Activated CD4-positive, alpha-beta T cell treated with anti-CD3 and anti-CD28 coated beads, Interleukin-2, amount 10 ng/mL, durations not matched to agents 24 days and 14 days (primary cell): ENCODE data around the gene BAIAP3. TPM values are rescaled to one million over a fixed set of nuclear protein-coding genes. Genes with fewer than 3 reads are reported as not detected.

Source experiments
- DNase-seq: peaks from one replicate; pipeline ENCODE4 v3.0.0; 2022
- H3K27ac Mint-ChIP-seq: one replicate; pipeline ENCODE4 v1.8.0; 2022; ENCODE audit warnings: mild to moderate bottlenecking, mixed read lengths
- H3K27me3 Mint-ChIP-seq: one replicate; pipeline ENCODE4 v1.8.0; 2022; ENCODE audit warnings: mixed read lengths
- H3K36me3 Mint-ChIP-seq: one replicate; pipeline ENCODE4 v1.8.0; 2022; ENCODE audit warnings: low read depth, mild to moderate bottlenecking, mixed read lengths
- H3K4me1 Mint-ChIP-seq: one replicate; pipeline ENCODE4 v1.8.0; 2021; ENCODE audit warnings: mixed read lengths
- H3K4me3 Mint-ChIP-seq: one replicate; pipeline ENCODE4 v1.8.0; 2022; ENCODE audit warnings: mild to moderate bottlenecking, moderate library complexity, mixed read lengths
- H3K9me3 Mint-ChIP-seq: one replicate; pipeline ENCODE4 v1.8.0; 2021; ENCODE audit warnings: mixed read lengths
- intact Hi-C: fragments of 100-400 bp; cut with micrococcal nuclease; formaldehyde crosslinking; loops from one replicate; pipeline ENCODE4 v1.15.1; 2023
- total RNA-seq: library from RNA; stranded (reverse); gene quantifications from 2 replicates; pipeline ENCODE4 v1.2.3, GENCODE V29; 2022

Gene BAIAP3
- total RNA-seq, 1 donor from 2014 or later, result 0.30 TPM

DNA sequence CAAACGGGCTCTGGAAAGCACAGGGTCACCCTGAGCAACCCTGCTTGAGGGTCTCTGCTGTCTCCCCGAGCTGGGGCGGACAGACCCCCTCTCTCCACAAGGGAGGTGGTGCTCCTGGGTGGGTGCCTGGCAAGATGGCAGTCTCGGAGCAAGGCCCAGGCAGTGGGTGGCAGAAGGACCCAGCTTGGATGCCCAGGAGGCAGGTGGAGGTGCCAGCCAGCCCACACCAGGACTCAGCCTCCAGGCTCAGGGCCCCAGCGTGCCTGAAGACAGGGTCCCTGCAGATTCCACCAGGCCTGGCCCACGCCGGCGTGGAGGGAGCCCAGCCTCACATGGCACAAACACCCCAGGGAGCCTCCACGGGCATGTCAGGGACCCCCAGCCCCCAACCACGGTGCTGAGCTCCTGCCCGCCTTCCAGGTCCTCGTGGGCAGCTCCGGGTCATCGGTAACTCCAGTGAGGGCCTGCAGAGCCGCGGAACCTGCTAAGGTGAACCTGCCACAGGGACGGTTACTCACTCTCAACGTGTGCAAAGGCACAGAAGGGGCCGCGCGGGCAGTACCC, 60.2 kb downstream of the BAIAP3 start:
- intact Hi-C loops, result no loop called here
- no peaks in the 10 kb centered on the region for H3K4me1 Mint-ChIP-seq
- no peak overlapping the region for H3K27ac Mint-ChIP-seq
- H3K27me3 Mint-ChIP-seq, result no peaks in the 10 kb centered on the region
- peaks cover 15% of the 10 kb centered on the region for H3K36me3 Mint-ChIP-seq
- H3K9me3 Mint-ChIP-seq, result no peaks in the 10 kb centered on the region
- H3K4me3 Mint-ChIP-seq, result no peak overlapping the region
- DNase-seq, result no peak

DNA sequence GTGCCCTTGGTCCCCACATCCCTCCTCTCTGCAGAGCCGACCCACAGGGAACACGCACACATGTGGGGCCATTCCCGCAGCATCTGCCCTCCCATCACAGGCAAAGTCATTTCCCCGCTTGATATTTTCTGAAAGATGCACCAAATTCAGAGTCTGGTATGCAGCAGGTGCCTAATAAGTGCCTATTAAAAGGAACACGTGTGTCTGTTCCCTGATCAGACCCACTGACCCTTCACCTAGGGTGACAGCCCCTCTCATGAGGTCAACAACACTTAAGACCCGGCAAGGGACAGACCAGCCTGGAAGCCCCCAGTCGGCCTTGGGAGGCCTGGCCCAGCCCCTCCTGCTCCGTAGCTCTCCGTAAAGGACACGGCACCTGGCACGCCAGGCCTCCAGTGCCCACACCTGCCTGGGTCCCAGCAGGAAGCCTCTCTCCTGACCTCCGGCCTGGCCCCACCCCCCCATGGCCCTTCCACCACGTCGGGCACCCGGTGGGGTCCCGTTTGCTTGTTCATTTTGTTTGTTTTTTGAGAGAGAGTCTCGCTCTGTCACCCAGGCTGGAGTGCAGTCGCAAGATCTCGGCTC, 61.0 kb downstream of the BAIAP3 start:
- Mint-ChIP-seq H3K27ac (no peak overlapping the region), H3K9me3 (no peaks in the 10 kb centered on the region), H3K27me3 (no peaks in the 10 kb centered on the region), H3K36me3 (peaks cover 17% of the 10 kb centered on the region), H3K4me3 (no peak overlapping the region), H3K4me1 (no peaks in the 10 kb centered on the region)
- DNase-seq, result no peak
- intact Hi-C loops, result no loop called here

- Mint-ChIP-seq H3K27ac (no peak overlapping the region), H3K9me3 (no peaks in the 10 kb centered on the region), H3K4me3 (no peak overlapping the region), H3K4me1 (no peaks in the 10 kb centered on the region), H3K36me3 (peaks cover 24% of the 10 kb centered on the region), H3K27me3 (no peaks in the 10 kb centered on the region)
- intact Hi-C loops, result no loop called here
- DNase-seq, result no peak
These were observed 62.1 kb downstream of the BAIAP3 start for GRCh38 chr16:1395444-1396031.

GRCh38 chr16:1397779-1398178, 64.3 kb downstream of the BAIAP3 start:
- Mint-ChIP-seq H3K4me3 (no peak overlapping the region), H3K36me3 (peaks cover 29% of the 10 kb centered on the region), H3K27ac (no peak overlapping the region), H3K27me3 (no peaks in the 10 kb centered on the region), H3K4me1 (no peaks in the 10 kb centered on the region), H3K9me3 (no peaks in the 10 kb centered on the region)
- intact Hi-C loops, result no loop called here
- DNase-seq, result no peak

GRCh38 chr16:1398351-1398750, 64.9 kb downstream of the BAIAP3 start:
- H3K36me3 Mint-ChIP-seq, result peaks cover 29% of the 10 kb centered on the region
- H3K27ac Mint-ChIP-seq, result no peak overlapping the region
- H3K4me1 Mint-ChIP-seq, result no peaks in the 10 kb centered on the region
- DNase-seq, result no peak
- no peaks in the 10 kb centered on the region for H3K9me3 Mint-ChIP-seq
- no peak overlapping the region for H3K4me3 Mint-ChIP-seq
- no peaks in the 10 kb centered on the region for H3K27me3 Mint-ChIP-seq
- intact Hi-C loops, result no loop called here

Other genes starting within 250 kb of the BAIAP3 start
- gene C1QTNF8, start 237.4 kb upstream of the BAIAP3 start, total RNA-seq, result not detected in 2 replicates
- 0.05 and 0.07 TPM in 2 replicates for gene CACNA1H, start 180.5 kb upstream of the BAIAP3 start, total RNA-seq
- not detected in 2 replicates for gene TPSG1, start 108.4 kb upstream of the BAIAP3 start, total RNA-seq
- not detected in 2 replicates for gene TPSB2, start 103.5 kb upstream of the BAIAP3 start, total RNA-seq
- gene TPSAB1, start 92.9 kb upstream of the BAIAP3 start, total RNA-seq, result not detected in 2 replicates
- not detected in 2 replicates for gene TPSD1, start 77.6 kb upstream of the BAIAP3 start, total RNA-seq
- 269 and 278 TPM in 2 replicates for gene UBE2I, start 24.0 kb upstream of the BAIAP3 start, total RNA-seq
- 81.5 and 88.2 TPM in 2 replicates for gene TSR3, start 18.2 kb downstream of the BAIAP3 start, total RNA-seq
- 23.3 and 23.9 TPM in 2 replicates for gene GNPTG, start 18.3 kb downstream of the BAIAP3 start, total RNA-seq
- gene UNKL, start 81.1 kb downstream of the BAIAP3 start, total RNA-seq, result 38.4 and 43.9 TPM in 2 replicates
- 22.3 and 24.6 TPM in 2 replicates for gene UQCC4, start 87.1 kb downstream of the BAIAP3 start, total RNA-seq
- not detected in 2 replicates for gene PERCC1, start 97.4 kb downstream of the BAIAP3 start, total RNA-seq
- gene CCDC154, start 110.9 kb downstream of the BAIAP3 start, total RNA-seq, result 1.3 and 2.3 TPM in 2 replicates
- gene CLCN7, start 141.4 kb downstream of the BAIAP3 start, total RNA-seq, result 56.5 and 58.0 TPM in 2 replicates
- gene PTX4, start 155.3 kb downstream of the BAIAP3 start, total RNA-seq, result not detected in 2 replicates
- gene TELO2, start 159.7 kb downstream of the BAIAP3 start, total RNA-seq, result 91.4 and 101 TPM in 2 replicates
- gene TMEM204, start 200.0 kb downstream of the BAIAP3 start, total RNA-seq, result 19.9 and 20.8 TPM in 2 replicates